K562 (cell line): ENCODE results near the gene WNT3. TPM values are rescaled to one million over a fixed set of nuclear protein-coding genes. Genes with fewer than 3 reads are reported as not detected.

ENCODE experiments used
- C11orf30 ChIP-seq: fragments of 450-650 bp; IDR thresholded peaks from 2 replicates; pipeline ENCODE4 v1.6.1; 2016; ENCODE audit warnings: low read depth, mild to moderate bottlenecking
- CBX8 ChIP-seq: fragments of 200-600 bp; sonication (generic); IDR thresholded peaks from 2 replicates; pipeline ENCODE4 v1.6.1; 2012; ENCODE audit warnings: borderline replicate concordance, mixed run types, low read depth, mild to moderate bottlenecking, moderate library complexity, mixed read lengths, low read length, control low read depth, inconsistent platforms; ENCODE audit not compliant: poor library complexity, severe bottlenecking; ENCODE audit errors: extremely low read depth
- ESRRA ChIP-seq: fragments of 450-650 bp; IDR thresholded peaks from 2 replicates; pipeline ENCODE4 v1.6.1; 2014; ENCODE audit warnings: low read depth, mild to moderate bottlenecking, moderate library complexity, borderline replicate concordance
- FOXK2 ChIP-seq, 2 experiments: fragments of 450-650 bp; IDR thresholded peaks in 1 of 2; conservative IDR thresholded peaks in 1 of 2; 2 replicates each; pipeline ENCODE4 v1.6.1; 2016; ENCODE audit warnings: low read depth in 2 of 2, mild to moderate bottlenecking in 1 of 2
- GTF2E2 ChIP-seq: fragments of 200-800 bp; sonication (Bioruptor generic); IDR thresholded peaks from 2 replicates; pipeline ENCODE4 v1.6.1; 2016; ENCODE audit warnings: missing genetic modification characterization, missing compliant biosample characterization
- HLTF ChIP-seq: fragments of 450-650 bp; IDR thresholded peaks from 2 replicates; pipeline ENCODE4 v1.6.1; 2016
- HMG20A ChIP-seq: fragments of 450-650 bp; formaldehyde crosslinking; conservative IDR thresholded peaks from 2 replicates; pipeline ENCODE4 v1.4.0; 2020; ENCODE audit warnings: mild to moderate bottlenecking, mixed read lengths
- LCOR ChIP-seq: sonication (generic); formaldehyde crosslinking; IDR thresholded peaks from 2 replicates; pipeline ENCODE4 v1.8.0; 2022; ENCODE audit warnings: mild to moderate bottlenecking, missing genetic modification reagents
- MTA2 ChIP-seq: fragments of 450-650 bp; IDR thresholded peaks from 2 replicates; pipeline ENCODE4 v1.6.1; 2016; ENCODE audit warnings: low read depth
- MYC ChIP-seq, 2 experiments: fragments of 250-450 bp in 1 of 2; sonication (Bioruptor Pico) in 1 of 2; IDR thresholded peaks; 2 replicates each; pipeline versions ENCODE4 v1.5.1 to v1.6.1; 2012 to 2021; ENCODE audit warnings: low read depth in 2 of 2, borderline replicate concordance in 1 of 2, improper control_type of control experiment in 1 of 2, low read length in 1 of 2, mild to moderate bottlenecking in 1 of 2, moderate library complexity in 1 of 2
- NCOA1 ChIP-seq: fragments of 450-650 bp; IDR thresholded peaks from 2 replicates; pipeline ENCODE4 v1.6.1; 2016; ENCODE audit warnings: low read depth
- NFE2 ChIP-seq: IDR thresholded peaks from 2 replicates; pipeline ENCODE4 v1.6.1; 2014; ENCODE audit warnings: antibody characterized with exemption, low read depth
- NFXL1 ChIP-seq: fragments of 450-650 bp; formaldehyde crosslinking; IDR thresholded peaks from 2 replicates; pipeline ENCODE4 v1.4.0; 2021; ENCODE audit warnings: mild to moderate bottlenecking
- RBM15 ChIP-seq: fragments of 200-400 bp; formaldehyde crosslinking; IDR thresholded peaks from 2 replicates; pipeline ENCODE4 v1.6.1; 2018; ENCODE audit warnings: mild to moderate bottlenecking, low read length, moderate library complexity; ENCODE audit not compliant: insufficient read depth
- SMAD2 ChIP-seq: fragments of 150-350 bp; IDR thresholded peaks from 2 replicates; pipeline ENCODE4 v1.6.1; 2014; ENCODE audit warnings: low read depth, mild to moderate bottlenecking, low read length
- SRF ChIP-seq, 2 experiments: fragments of 250-450, 450-650 bp in 1 of 2; sonication (Bioruptor Pico) in 1 of 2; sonication (generic) in 1 of 2; formaldehyde crosslinking; IDR thresholded peaks; 2 replicates each; pipeline versions ENCODE4 v1.5.0 to v1.5.1; 2020 to 2022; ENCODE audit warnings: mild to moderate bottlenecking in 1 of 2, missing genetic modification reagents in 1 of 2
- TBL1XR1 ChIP-seq, 2 experiments: IDR thresholded peaks; 2 replicates each; pipeline ENCODE4 v1.6.1; 2012; ENCODE audit warnings: improper control_type of control experiment in 2 of 2, low read length in 2 of 2, mild to moderate bottlenecking in 1 of 2
- THAP12 ChIP-seq: fragments of 250-450 bp; sonication (Bioruptor Pico); IDR thresholded peaks from 2 replicates; pipeline ENCODE4 v1.9.0; 2021; ENCODE audit warnings: mild to moderate bottlenecking, inconsistent platforms
- ZFP36 ChIP-seq: fragments of 150-350 bp; IDR thresholded peaks from 2 replicates; pipeline ENCODE4 v1.6.1; 2018; ENCODE audit warnings: low read length, low read depth; ENCODE audit not compliant: partially characterized antibody
- ZNF274 ChIP-seq: IDR thresholded peaks from 2 replicates; pipeline ENCODE4 v1.6.1; 2011; ENCODE audit warnings: low read depth, mild to moderate bottlenecking, low read length, moderate library complexity, borderline replicate concordance
- ZNF551 ChIP-seq: fragments of 250-450 bp; sonication (Bioruptor Pico); IDR thresholded peaks from 2 replicates; pipeline ENCODE4 v1.5.0; 2021; ENCODE audit warnings: mild to moderate bottlenecking, moderate library complexity
- polyA plus RNA-seq, 8 experiments: library from polyadenylated mRNA; depleted of rRNA in 4 of 8; stranded (reverse) in 5 of 8; unstranded in 3 of 8; fragments of >200 nt; fragmentation: Nextera tagmentation in 2 of 8; fragmentation: Illumina TruSeq in 1 of 8; extraction: Ambion mirVana in 2 of 8; extraction: Trizol in 1 of 8; gene quantifications; 2 replicates each; pipeline versions ENCODE4 v1.2.1 to v1.2.3, GENCODE V29; 2011 to 2014; ENCODE audit warnings: inconsistent platforms in 1 of 8, missing spikeins in 1 of 8
- total RNA-seq, 7 experiments: library from RNA; depleted of rRNA in 6 of 7; stranded (reverse); fragments of >200 nt in 6 of 7; fragmentation: Illumina TruSeq in 2 of 7; extraction: Trizol in 2 of 7; gene quantifications; 2 replicates each; pipeline versions ENCODE4 v1.2.1 to v1.2.3, GENCODE V29; 2011 to 2021; ENCODE audit warnings: low replicate concordance in 1 of 7
- TF ChIP-seq, protein P1 (sequence below): sonication (generic); formaldehyde crosslinking; IDR thresholded peaks from 2 replicates; pipeline ENCODE4 v1.8.0; 2022; ENCODE audit warnings: mild to moderate bottlenecking, missing genetic modification reagents
- TF ChIP-seq, protein P2 (sequence below), 2 experiments: IDR thresholded peaks; 2 replicates each; pipeline ENCODE4 v1.6.1; 2012; ENCODE audit warnings: improper control_type of control experiment in 2 of 2, low read depth in 2 of 2, low read length in 2 of 2, borderline replicate concordance in 1 of 2

The WNT3 gene
- total and polyA plus RNA-seq, 9 of the 15 experiments (the other 6 are each of a cell fraction or from before 2014, with no cell fraction given), result 1.5 to 6.1 (median 3.3) TPM

DNA sequence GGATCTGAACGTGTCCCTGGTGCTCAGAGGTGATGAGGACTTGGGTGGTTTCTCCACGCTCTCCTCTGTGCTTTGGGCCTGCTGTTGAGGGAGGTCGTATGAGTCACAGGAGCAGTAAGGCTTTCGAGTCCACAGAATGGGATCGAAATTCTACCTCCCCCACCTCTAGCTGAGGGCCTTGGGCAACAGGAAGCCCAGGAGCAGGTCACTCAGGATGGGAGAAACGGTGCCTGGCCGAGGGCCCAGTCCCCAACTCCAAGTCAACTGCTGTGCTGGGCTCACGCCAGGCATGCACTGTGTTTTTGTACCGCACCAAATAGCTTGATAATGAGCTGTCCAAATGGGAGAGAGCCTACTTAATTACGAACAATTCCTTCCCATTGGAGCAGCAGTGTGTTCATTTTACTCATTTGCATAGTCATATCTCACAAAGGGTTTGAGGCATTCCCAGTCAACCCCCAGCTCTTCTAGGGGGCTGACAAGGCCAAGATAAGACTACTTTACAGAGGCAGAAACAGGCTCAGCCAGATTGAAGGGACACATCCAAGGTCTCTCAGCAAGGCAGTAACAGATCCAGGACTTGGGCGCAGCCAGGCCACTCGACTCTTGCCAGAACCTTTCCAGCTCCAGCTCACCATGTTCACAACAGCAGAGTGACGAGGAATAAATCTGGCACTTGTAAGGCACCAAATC lies 53.6 kb downstream of the WNT3 start (continued):
- TF ChIP-seq TBL1XR1 (IDR thresholded peaks at IDR 0.05; ENCODE audit: low read length in 2 of 2) (peak in 1 of 2 experiments; percentile 20; a peak in 1 of 4 replicates), CBX8 (no peak), RBM15 (no peak), SRF (CRISPR knock-in tag; IDR thresholded peaks at IDR 0.05) (0 out of 4 replicates have a peak, but pooled peaks of 1 of the 2 experiments have one; percentile 7), MYC (IDR thresholded peaks at IDR 0.05; ENCODE audit: low read depth, low read length) (no peak), MYC (CRISPR knock-in tag; IDR thresholded peaks at IDR 0.05; ENCODE audit: borderline replicate concordance, low read depth) (no peak), HMG20A (CRISPR knock-in tag) (no peak), NFXL1 (CRISPR knock-in tag) (no peak), C11orf30 (peak; percentile 27), THAP12 (CRISPR knock-in tag) (no peak), NFE2 (peak; percentile 50; the same call in 1 of the 2 replicates), FOXK2 (conservative IDR thresholded peaks at IDR 0.05 in 1 of 2, IDR thresholded peaks at IDR 0.05 in 1 of 2; ENCODE audit: low read depth in 2 of 2) (0 out of 4 replicates have a peak, but pooled peaks of 1 of the 2 experiments have one; percentile 45), SMAD2 (no peak), ZNF551 (CRISPR knock-in tag) (no peak), ZFP36 (no peak), NCOA1 (no peak), ESRRA (no peak), GTF2E2 (tag) (no peak), ZNF274 (no peak), HLTF (no peak), LCOR (CRISPR knock-in tag) (0 out of 2 replicates have a peak, but pooled peaks have one; percentile 57), MTA2 (peak; percentile 40; the same call in 1 of the 2 replicates)
- TF ChIP-seq, protein P1, sequence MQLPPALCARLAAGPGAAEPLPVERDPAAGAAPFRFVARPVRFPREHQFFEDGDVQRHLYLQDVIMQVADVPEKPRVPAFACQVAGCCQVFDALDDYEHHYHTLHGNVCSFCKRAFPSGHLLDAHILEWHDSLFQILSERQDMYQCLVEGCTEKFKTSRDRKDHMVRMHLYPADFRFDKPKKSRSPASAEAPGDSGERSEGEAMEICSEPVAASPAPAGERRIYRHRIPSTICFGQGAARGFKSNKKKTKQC (CRISPR knock-in tag), result 0 out of 2 replicates have a peak, but pooled peaks have one; percentile 18
- TF ChIP-seq, protein P2, sequence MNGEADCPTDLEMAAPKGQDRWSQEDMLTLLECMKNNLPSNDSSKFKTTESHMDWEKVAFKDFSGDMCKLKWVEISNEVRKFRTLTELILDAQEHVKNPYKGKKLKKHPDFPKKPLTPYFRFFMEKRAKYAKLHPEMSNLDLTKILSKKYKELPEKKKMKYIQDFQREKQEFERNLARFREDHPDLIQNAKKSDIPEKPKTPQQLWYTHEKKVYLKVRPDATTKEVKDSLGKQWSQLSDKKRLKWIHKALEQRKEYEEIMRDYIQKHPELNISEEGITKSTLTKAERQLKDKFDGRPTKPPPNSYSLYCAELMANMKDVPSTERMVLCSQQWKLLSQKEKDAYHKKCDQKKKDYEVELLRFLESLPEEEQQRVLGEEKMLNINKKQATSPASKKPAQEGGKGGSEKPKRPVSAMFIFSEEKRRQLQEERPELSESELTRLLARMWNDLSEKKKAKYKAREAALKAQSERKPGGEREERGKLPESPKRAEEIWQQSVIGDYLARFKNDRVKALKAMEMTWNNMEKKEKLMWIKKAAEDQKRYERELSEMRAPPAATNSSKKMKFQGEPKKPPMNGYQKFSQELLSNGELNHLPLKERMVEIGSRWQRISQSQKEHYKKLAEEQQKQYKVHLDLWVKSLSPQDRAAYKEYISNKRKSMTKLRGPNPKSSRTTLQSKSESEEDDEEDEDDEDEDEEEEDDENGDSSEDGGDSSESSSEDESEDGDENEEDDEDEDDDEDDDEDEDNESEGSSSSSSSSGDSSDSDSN (IDR thresholded peaks at IDR 0.05; ENCODE audit: borderline replicate concordance in 1 of 2, low read depth in 2 of 2, low read length in 2 of 2), result peak in 1 of 2 experiments; percentile 74; a peak in 1 of 4 replicates
